BLaER1 treated with 17β-estradiol and CSF1 and Interleukin-3, amounts not matched to agents 10 nM and 100 nM (cell line): ENCODE results near the gene ILF3.

Experiments used
- H3K27ac ChIP-seq, 11 experiments: shearing (Covaris generic); formaldehyde crosslinking; 2 replicates each; pipeline ENCODE4 v1.8.1; 2022
- H3K27me3 ChIP-seq, 11 experiments: shearing (Covaris generic); formaldehyde crosslinking; 2 replicates each; pipeline ENCODE4 v1.8.1; 2022
- H3K36me3 ChIP-seq, 11 experiments: shearing (Covaris generic); formaldehyde crosslinking; 2 replicates each; pipeline ENCODE4 v1.8.1; 2022
- H3K4me1 ChIP-seq, 10 experiments: shearing (Covaris generic); formaldehyde crosslinking; 2 replicates each; pipeline ENCODE4 v1.8.1; 2022
- H3K4me2 ChIP-seq, 11 experiments: shearing (Covaris generic); formaldehyde crosslinking; 2 replicates each; pipeline ENCODE4 v1.8.1; 2022
- H3K4me3 ChIP-seq, 10 experiments: shearing (Covaris generic); formaldehyde crosslinking; 2 replicates each; pipeline ENCODE4 v1.8.1; 2022
- H3K9ac ChIP-seq, 11 experiments: shearing (Covaris generic); formaldehyde crosslinking; 2 replicates each; pipeline ENCODE4 v1.8.1; 2022
- H3K9me3 ChIP-seq, 11 experiments: shearing (Covaris generic); formaldehyde crosslinking; replicated peaks in 1 of 11; 2 replicates each; pipeline ENCODE4 v1.8.1; 2022
- H4K20me1 ChIP-seq, 11 experiments: shearing (Covaris generic); formaldehyde crosslinking; 2 replicates each; pipeline ENCODE4 v1.8.1; 2022
- Cebpa-rat ChIP-seq, 11 experiments: shearing (Covaris generic); IDR thresholded peaks; 2 replicates each; pipeline ENCODE4 v1.8.1; 2022

ILF3 gene

GRCh38 chr19:10644260-10645007 lies 9.7 kb upstream of the ILF3 start:
- H3K4me2 ChIP-seq = peak overlapping the region; percentile 62 to 85 (median 80)
- no peaks in the 10 kb centered on the region for H3K27me3 ChIP-seq
- H3K27ac ChIP-seq = peak overlapping the region in 9 of 11 experiments; percentile 48 to 77 (median 72); a peak in 18 of 22 replicates
- peaks cover 28 to 88% (median 66%) of the 10 kb centered on the region in 10 experiments for H3K4me1 ChIP-seq
- 0 out of 20 replicates have a peak overlapping the region, but pooled peaks of 1 of the 10 experiments have one; percentile 22 for H3K4me3 ChIP-seq
- peak overlapping the region; percentile 41 to 72 (median 57); a peak in 20 of 22 replicates for H3K9ac ChIP-seq
- peaks cover 36 to 52% (median 46%) of the 10 kb centered on the region in 11 experiments for H3K36me3 ChIP-seq
- no peaks in the 10 kb centered on the region for H3K9me3 ChIP-seq
- peaks cover 0 to 38% (median 13%) of the 10 kb centered on the region in 11 experiments; a peak in 14 of 22 replicates for H4K20me1 ChIP-seq
- no peak for TF ChIP-seq Cebpa-rat (IDR thresholded peaks at IDR 0.05)

- Histone ChIP-seq H3K9ac (peak overlapping the region in 6 of 11 experiments; percentile 5 to 44 (median 22); a peak in 6 of 22 replicates), H3K4me1 (peaks cover 33 to 89% (median 62%) of the 10 kb centered on the region in 10 experiments), H3K27me3 (no peaks in the 10 kb centered on the region)
These were observed 7.5 kb upstream of the ILF3 start for GRCh38 chr19:10646456-10647159.

GRCh38 chr19:10648360-10648759 lies 5.8 kb upstream of the ILF3 start:
- no peak for TF ChIP-seq Cebpa-rat (IDR thresholded peaks at IDR 0.05)
- Histone ChIP-seq H3K27me3 (no peaks in the 10 kb centered on the region), H4K20me1 (peaks cover 0 to 13% (median 10%) of the 10 kb centered on the region in 11 experiments; a peak in 12 of 22 replicates), H3K4me2 (peak overlapping the region in 4 of 11 experiments; percentile 2 to 63 (median 28); a peak in 6 of 22 replicates), H3K36me3 (peaks cover 1 to 16% (median 7%) of the 10 kb centered on the region in 11 experiments; a peak in 19 of 22 replicates), H3K9ac (peak overlapping the region in 1 of 11 experiments; percentile 6; a peak in 1 of 22 replicates), H3K9me3 (no peaks in the 10 kb centered on the region), H3K4me3 (no peak overlapping the region), H3K27ac (peak overlapping the region in 6 of 11 experiments; percentile 0 to 52 (median 34); a peak in 9 of 22 replicates), H3K4me1 (peaks cover 31 to 82% (median 55%) of the 10 kb centered on the region in 10 experiments)

More at GRCh38 chr19:10646456-10647159, 7.5 kb upstream of the ILF3 start:
- no peaks in the 10 kb centered on the region for H3K9me3 ChIP-seq
- peaks cover 0 to 27% (median 11%) of the 10 kb centered on the region in 11 experiments; a peak in 13 of 22 replicates for H4K20me1 ChIP-seq
- peak overlapping the region in 3 of 11 experiments; percentile 15 to 36 (median 25); a peak in 7 of 22 replicates for H3K4me2 ChIP-seq
- peaks cover 18 to 33% (median 25%) of the 10 kb centered on the region in 11 experiments for H3K36me3 ChIP-seq
- no peak for TF ChIP-seq Cebpa-rat (IDR thresholded peaks at IDR 0.05)
- peak overlapping the region in 8 of 11 experiments; percentile 3 to 54 (median 28); a peak in 11 of 22 replicates for H3K27ac ChIP-seq
- H3K4me3 ChIP-seq = no peak overlapping the region

GRCh38 chr19:10651851-10652250 lies 2.3 kb upstream of the ILF3 start:
- peak overlapping the region; percentile 98 to 100 (median 100); a peak in 21 of 22 replicates for H3K27ac ChIP-seq
- peaks cover 28 to 70% (median 44%) of the 10 kb centered on the region in 10 experiments for H3K4me1 ChIP-seq
- peaks cover 21 to 24% (median 23%) of the 10 kb centered on the region in 11 experiments for H4K20me1 ChIP-seq
- peak overlapping the region; percentile 79 to 96 (median 85) for H3K4me2 ChIP-seq
- no peaks in the 10 kb centered on the region for H3K9me3 ChIP-seq
- H3K9ac ChIP-seq = peak overlapping the region; percentile 97 to 100 (median 99); a peak in 21 of 22 replicates
- no peaks in the 10 kb centered on the region for H3K27me3 ChIP-seq
- H3K4me3 ChIP-seq = peak overlapping the region; percentile 83 to 95 (median 88); a peak in 13 of 20 replicates
- peaks cover 0 to 23% (median 19%) of the 10 kb centered on the region in 11 experiments; a peak in 20 of 22 replicates for H3K36me3 ChIP-seq
- TF ChIP-seq Cebpa-rat (IDR thresholded peaks at IDR 0.05) = no peak

- Histone ChIP-seq H3K36me3 (peaks cover 12 to 39% (median 35%) of the 10 kb centered on the region in 11 experiments; a peak in 21 of 22 replicates), H3K9me3 (no peaks in the 10 kb centered on the region), H3K27ac (peak overlapping the region; percentile 98 to 100 (median 100)), H3K9ac (peak overlapping the region; percentile 97 to 100 (median 99)), H3K4me1 (peaks cover 44 to 72% (median 52%) of the 10 kb centered on the region in 10 experiments), H4K20me1 (peaks cover 36 to 39% (median 38%) of the 10 kb centered on the region in 11 experiments), H3K4me3 (peak overlapping the region; percentile 83 to 95 (median 88)), H3K4me2 (peak overlapping the region; percentile 79 to 96 (median 85)), H3K27me3 (no peaks in the 10 kb centered on the region)
- no peak for TF ChIP-seq Cebpa-rat (IDR thresholded peaks at IDR 0.05)
These were observed 739 bp upstream of the ILF3 start for GRCh38 chr19:10653482-10653731.

GRCh38 chr19:10654610-10655456 lies 687 bp downstream of the ILF3 start:
- H3K27ac ChIP-seq = peak overlapping the region; percentile 88 to 100 (median 99)
- H3K4me1 ChIP-seq = peaks cover 58 to 72% (median 63%) of the 10 kb centered on the region in 10 experiments
- peaks cover 12 to 51% (median 47%) of the 10 kb centered on the region in 11 experiments; a peak in 21 of 22 replicates for H3K36me3 ChIP-seq
- peak overlapping the region; percentile 88 to 99 (median 93) for H3K4me2 ChIP-seq
- no peaks in the 10 kb centered on the region for H3K27me3 ChIP-seq
- H3K9ac ChIP-seq = peak overlapping the region; percentile 95 to 100 (median 99)
- no peak for TF ChIP-seq Cebpa-rat (IDR thresholded peaks at IDR 0.05)
- H4K20me1 ChIP-seq = peaks cover 51 to 53% (median 53%) of the 10 kb centered on the region in 11 experiments
- no peaks in the 10 kb centered on the region for H3K9me3 ChIP-seq
- H3K4me3 ChIP-seq = peak overlapping the region; percentile 83 to 98 (median 92)

GRCh38 chr19:10655457-10656312 lies 1.5 kb downstream of the ILF3 start:
- H3K4me3 ChIP-seq = peak overlapping the region; percentile 83 to 98 (median 92)
- no peaks in the 10 kb centered on the region for H3K27me3 ChIP-seq
- no peaks in the 10 kb centered on the region for H3K9me3 ChIP-seq
- TF ChIP-seq Cebpa-rat (IDR thresholded peaks at IDR 0.05) = no peak
- peaks cover 17 to 60% (median 55%) of the 10 kb centered on the region in 11 experiments for H3K36me3 ChIP-seq
- H4K20me1 ChIP-seq = peaks cover 59 to 62% (median 61%) of the 10 kb centered on the region in 11 experiments
- H3K27ac ChIP-seq = peak overlapping the region; percentile 88 to 100 (median 99); a peak in 21 of 22 replicates
- peak overlapping the region; percentile 95 to 100 (median 99) for H3K9ac ChIP-seq
- H3K4me2 ChIP-seq = peak overlapping the region; percentile 88 to 99 (median 93)
- H3K4me1 ChIP-seq = peaks cover 67 to 72% (median 68%) of the 10 kb centered on the region in 10 experiments
